GM12864 (cell line): Measurements from ENCODE around the gene SPECC1L.

ENCODE experiments used
- DNase-seq: peaks from one replicate; pipeline ENCODE4 v3.0.0-alpha.2; 2011; ENCODE audit warnings: low read depth
- H3K4me3 ChIP-seq: 2 replicates; pipeline ENCODE4 v1.5.1; 2011; ENCODE audit warnings: mild to moderate bottlenecking, low read depth, low read length, control low read depth
- TF ChIP-seq, protein P1 (sequence below): IDR thresholded peaks from 2 replicates; pipeline ENCODE4 v1.5.1; 2011; ENCODE audit warnings: low read depth, mild to moderate bottlenecking, moderate library complexity, low read length, control low read depth, inconsistent platforms; ENCODE audit errors: missing control alignments

Gene SPECC1L

DNA sequence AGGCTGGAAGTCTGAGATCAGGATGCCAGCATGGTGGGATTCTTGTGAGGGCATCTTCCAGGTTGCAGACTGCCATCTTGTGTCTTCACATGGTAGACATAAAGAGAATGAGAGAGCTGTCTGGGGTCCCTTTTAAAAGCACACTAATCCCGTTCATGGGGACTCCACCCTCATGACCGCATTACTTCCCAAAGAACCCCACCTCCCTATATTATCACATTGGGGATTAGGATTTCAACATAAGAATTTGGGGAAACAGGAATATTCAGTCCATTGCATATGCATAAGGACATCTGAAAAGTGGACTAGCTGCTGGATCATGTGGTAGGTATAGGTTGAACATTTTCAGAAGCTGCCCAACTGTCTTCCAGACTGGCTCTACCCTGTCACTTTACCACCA is 123.6 kb downstream of the SPECC1L start:
- H3K4me3 ChIP-seq, result no peak overlapping the region
- no peak for DNase-seq
- TF ChIP-seq, protein P1, sequence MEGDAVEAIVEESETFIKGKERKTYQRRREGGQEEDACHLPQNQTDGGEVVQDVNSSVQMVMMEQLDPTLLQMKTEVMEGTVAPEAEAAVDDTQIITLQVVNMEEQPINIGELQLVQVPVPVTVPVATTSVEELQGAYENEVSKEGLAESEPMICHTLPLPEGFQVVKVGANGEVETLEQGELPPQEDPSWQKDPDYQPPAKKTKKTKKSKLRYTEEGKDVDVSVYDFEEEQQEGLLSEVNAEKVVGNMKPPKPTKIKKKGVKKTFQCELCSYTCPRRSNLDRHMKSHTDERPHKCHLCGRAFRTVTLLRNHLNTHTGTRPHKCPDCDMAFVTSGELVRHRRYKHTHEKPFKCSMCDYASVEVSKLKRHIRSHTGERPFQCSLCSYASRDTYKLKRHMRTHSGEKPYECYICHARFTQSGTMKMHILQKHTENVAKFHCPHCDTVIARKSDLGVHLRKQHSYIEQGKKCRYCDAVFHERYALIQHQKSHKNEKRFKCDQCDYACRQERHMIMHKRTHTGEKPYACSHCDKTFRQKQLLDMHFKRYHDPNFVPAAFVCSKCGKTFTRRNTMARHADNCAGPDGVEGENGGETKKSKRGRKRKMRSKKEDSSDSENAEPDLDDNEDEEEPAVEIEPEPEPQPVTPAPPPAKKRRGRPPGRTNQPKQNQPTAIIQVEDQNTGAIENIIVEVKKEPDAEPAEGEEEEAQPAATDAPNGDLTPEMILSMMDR, result no peak

DNA sequence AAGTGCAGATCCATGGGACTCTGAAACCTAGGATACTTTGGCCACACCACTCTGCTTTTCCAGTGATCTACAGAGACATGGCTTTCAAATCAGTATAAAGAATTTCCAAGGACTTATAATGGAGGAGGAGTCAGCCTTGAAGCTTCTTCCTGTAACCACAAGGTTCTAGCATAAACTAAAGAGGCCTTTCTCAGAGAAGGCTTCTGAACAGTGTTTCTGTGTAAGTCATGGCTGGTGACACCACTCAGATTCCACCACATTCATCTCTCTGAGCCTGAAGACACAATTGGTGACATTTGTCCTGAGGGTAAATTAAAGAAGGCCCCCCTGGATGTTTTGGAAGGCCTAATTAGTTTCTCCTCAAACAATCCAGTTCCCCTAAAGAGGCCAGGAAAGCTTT is 127.8 kb downstream of the SPECC1L start:
- DNase-seq, result no peak
- TF ChIP-seq, protein P1, result no peak
- H3K4me3 ChIP-seq, result no peak overlapping the region

DNA sequence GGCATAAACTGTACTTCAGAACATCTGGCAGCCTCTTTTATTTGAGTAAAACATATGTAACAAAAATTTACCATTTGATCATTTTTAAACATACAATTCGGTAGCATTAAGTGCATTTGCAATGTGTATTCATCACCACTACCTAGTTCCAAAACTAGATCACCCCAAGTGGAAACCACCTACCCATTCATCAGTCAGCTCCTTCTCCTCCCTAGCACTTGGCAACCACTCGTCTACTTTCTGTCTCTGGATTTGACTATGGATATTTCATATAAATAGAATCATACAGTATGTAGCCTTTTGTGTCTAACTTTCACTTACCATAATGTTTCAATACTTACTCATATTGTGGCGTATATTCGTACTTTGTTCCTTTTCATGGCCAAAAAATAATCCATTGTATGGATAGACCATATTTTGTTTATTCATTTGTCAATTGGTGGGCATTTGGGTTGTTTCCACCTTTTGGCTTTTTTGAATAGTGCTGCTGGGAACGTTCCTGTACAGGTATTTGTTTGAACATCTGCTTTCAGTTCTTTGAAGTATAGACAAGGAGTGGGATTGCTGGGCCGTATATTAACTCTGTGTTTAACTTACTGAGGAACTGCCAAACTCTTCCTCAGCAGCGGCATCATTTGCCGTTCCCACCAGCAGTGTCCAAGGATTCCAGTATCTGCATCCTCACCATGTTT is 129.5 kb downstream of the SPECC1L start:
- TF ChIP-seq, protein P1, result no peak
- H3K4me3 ChIP-seq, result peak overlapping the region; percentile 41
- DNase-seq, result no peak

DNA sequence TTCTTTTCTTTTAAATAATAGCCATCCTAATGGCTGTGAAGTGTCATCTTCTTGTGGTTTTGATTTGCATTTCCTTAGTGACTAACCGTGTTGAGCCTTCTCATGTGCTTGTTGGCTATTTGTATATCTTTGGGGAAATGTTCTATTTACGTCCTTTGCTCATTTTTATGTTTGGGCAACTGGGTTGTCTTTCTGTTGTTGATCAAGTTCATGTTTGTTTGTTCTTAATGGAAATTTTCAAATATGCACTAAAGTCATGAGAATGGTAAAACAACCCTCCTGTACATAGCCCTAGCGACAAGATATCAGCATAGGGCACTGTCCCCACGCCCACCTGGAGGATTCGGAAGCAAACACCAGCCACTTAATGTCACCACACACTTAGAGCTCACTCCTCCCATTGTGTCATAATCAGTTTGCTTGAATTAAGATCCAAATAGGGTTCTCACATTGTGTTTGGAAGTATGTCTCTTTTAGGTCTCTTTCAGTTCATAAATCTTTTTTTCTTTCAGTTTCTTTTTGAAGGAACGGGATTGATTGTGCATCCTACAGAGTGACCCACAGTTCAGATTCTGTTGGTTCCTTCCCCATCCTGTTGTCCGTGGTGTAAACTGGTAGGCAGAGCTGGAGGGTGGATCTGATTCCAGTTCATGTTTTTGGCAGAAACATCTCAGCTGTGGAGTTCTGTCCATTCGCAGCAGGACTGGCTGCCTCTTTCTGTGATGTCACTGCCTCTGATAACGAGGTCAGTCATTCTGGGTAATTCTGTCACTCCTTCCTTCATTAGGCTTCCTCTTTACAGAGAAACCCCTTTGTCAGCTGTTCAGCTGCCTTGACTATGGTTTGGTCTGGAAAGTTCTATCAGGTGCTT is 130.3 kb downstream of the SPECC1L start:
- H3K4me3 ChIP-seq, result peak overlapping the region; percentile 41
- TF ChIP-seq, protein P1, result no peak
- peak; percentile 42 for DNase-seq

DNA sequence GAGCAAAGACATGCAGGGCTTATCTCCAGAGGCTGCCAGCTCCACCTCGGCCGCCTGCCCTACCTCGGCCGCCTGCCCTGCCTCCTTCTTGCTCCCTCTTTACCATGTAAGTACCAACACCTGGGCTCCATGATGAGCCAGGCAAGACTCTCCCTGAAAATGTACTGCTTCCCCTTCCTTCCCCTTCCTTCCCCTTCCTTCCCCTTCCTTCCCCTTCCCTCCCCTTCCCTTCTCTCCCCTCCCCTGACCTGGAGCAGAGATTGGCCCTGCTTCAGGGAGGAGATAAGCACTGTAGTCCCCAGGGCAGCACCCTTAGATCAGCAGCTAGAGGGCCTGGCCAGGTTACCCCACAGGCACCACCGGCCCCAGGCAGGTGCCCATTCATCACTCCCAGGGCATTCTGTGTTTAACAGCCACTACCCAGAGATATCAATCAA is 131.3 kb downstream of the SPECC1L start:
- H3K4me3 ChIP-seq, result no peak overlapping the region; the same call in 1 of the 2 replicates
- TF ChIP-seq, protein P1, result no peak
- no peak for DNase-seq

DNA sequence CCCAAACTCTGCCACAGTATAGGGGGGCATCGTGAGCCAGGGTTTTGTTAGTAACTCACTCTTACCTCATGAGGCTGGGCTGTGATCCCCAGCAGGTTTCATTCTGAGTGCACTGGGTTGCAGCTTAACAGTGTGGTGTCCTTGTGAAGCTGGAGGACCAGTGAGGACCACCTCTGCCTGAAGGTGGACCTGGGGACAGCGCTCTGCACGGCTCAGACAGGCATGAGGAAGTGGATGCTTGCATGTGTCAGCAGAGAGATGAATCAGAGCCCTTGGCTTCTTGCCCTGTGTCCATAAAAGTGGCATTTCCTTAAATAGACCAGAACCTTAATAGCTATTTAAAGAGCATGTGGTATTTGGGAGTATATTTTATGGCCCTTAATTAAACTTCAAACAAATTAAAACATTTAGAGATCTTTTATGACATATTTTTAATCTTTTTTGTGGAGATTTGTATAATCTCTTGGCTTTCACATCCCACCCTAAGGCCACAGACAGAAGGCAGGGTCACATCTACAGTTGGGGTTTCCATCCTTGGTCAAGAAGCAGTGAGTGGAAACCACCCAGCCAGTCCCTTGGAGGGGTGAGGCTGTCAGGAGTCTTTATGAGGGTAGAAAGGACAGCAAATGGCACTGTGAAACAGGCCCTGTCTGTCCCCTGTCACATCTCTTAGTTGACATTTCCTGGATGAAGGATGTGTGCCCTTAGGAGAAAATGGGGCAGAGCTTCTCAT is 132.0 kb downstream of the SPECC1L start:
- TF ChIP-seq, protein P1, result no peak
- DNase-seq, result peak; percentile 27
- H3K4me3 ChIP-seq, result no peak overlapping the region; the same call in 1 of the 2 replicates
